HG03135 (cell line): Measurements from ENCODE around the gene OPA3.

ENCODE experiments used
- ATAC-seq: cut with Tn5 transposase; IDR thresholded peaks from one replicate; pipeline ENCODE4 v1.9.1; 2021; ENCODE audit warnings: mild to moderate bottlenecking, moderate library complexity; ENCODE audit not compliant: unreplicated experiment

The OPA3 gene

GRCh38 chr19:45505996-45506245 is 78.7 kb downstream of the OPA3 start:
- ATAC-seq, result no peak

- ATAC-seq, result no peak
These were observed 79.2 kb downstream of the OPA3 start for GRCh38 chr19:45505151-45505995.

GRCh38 chr19:45503909-45504308 is 80.7 kb downstream of the OPA3 start:
- no peak for ATAC-seq

GRCh38 chr19:45502111-45502510 is 82.5 kb downstream of the OPA3 start:
- ATAC-seq, result no peak

GRCh38 chr19:45501730-45502014 is 82.9 kb downstream of the OPA3 start:
- ATAC-seq, result no peak

GRCh38 chr19:45500918-45501729 is 83.5 kb downstream of the OPA3 start:
- no peak for ATAC-seq

- no peak for ATAC-seq
These were observed 85.1 kb downstream of the OPA3 start for GRCh38 chr19:45499196-45500180.

- ATAC-seq, result no peak
These were observed 86.0 kb downstream of the OPA3 start, which contains the start of gene PPM1N for GRCh38 chr19:45498411-45499195. Gene PPM1N (plus strand): TSS chr19:45498443. CDS start chr19:45498473, 30 bp downstream.

GRCh38 chr19:45497791-45498190 is 86.8 kb downstream of the OPA3 start:
- no peak for ATAC-seq

GRCh38 chr19:45496349-45496953 is 88.2 kb downstream of the OPA3 start:
- no peak for ATAC-seq

GRCh38 chr19:45495178-45495577 is 89.4 kb downstream of the OPA3 start:
- ATAC-seq, result no peak

- ATAC-seq, result no peak
These were observed 90.2 kb downstream of the OPA3 start for GRCh38 chr19:45494261-45494916.

GRCh38 chr19:45492627-45493470 is 91.8 kb downstream of the OPA3 start:
- ATAC-seq, result no peak

- ATAC-seq, result no peak
These were observed 92.4 kb downstream of the OPA3 start for GRCh38 chr19:45492137-45492626.

GRCh38 chr19:45489216-45489855 is 95.3 kb downstream of the OPA3 start:
- ATAC-seq, result no peak

GRCh38 chr19:45488708-45489107 is 95.9 kb downstream of the OPA3 start:
- no peak for ATAC-seq

- peak; percentile 87 for ATAC-seq
These were observed 99.1 kb downstream of the OPA3 start for GRCh38 chr19:45485305-45486077.
